Breast epithelium (tissue), 3 donors: ENCODE measurements around the gene RPS6KA3.

ENCODE experiments used
- CTCF ChIP-seq, 3 donors: fragments of 450-650 bp; IDR thresholded peaks; one replicate each; pipeline ENCODE4 v1.5.1; 2016 to 2017; ENCODE audit warnings: antibody characterized with exemption in 3 of 3, mild to moderate bottlenecking in 3 of 3, moderate library complexity in 3 of 3
- POLR2A ChIP-seq: fragments of 450-650 bp; IDR thresholded peaks from one replicate; pipeline ENCODE4 v1.6.1; 2016; ENCODE audit warnings: antibody characterized with exemption, mild to moderate bottlenecking, moderate library complexity
- POLR2AphosphoS5 ChIP-seq, 3 donors: sonication (generic); formaldehyde crosslinking; IDR thresholded peaks; one replicate each; pipeline ENCODE4 v1.6.1; 2017; ENCODE audit warnings: antibody characterized with exemption in 3 of 3

GRCh38 chrX:20269848-20270561, 3.3 kb upstream of the RPS6KA3 start:
- no peak for TF ChIP-seq POLR2A
- TF ChIP-seq POLR2AphosphoS5 (IDR thresholded peaks at IDR 0.05) = no peak
- no peak for TF ChIP-seq CTCF (IDR thresholded peaks at IDR 0.05)
